CD4-positive, alpha-beta T cell treated with Interleukin-17A for 1 hour (primary cell): Measurements from ENCODE around the gene ATRN.

ENCODE experiments used
- DNase-seq: peaks from one replicate; pipeline ENCODE4 v3.0.0-alpha.2; 2020

The ATRN gene

DNA sequence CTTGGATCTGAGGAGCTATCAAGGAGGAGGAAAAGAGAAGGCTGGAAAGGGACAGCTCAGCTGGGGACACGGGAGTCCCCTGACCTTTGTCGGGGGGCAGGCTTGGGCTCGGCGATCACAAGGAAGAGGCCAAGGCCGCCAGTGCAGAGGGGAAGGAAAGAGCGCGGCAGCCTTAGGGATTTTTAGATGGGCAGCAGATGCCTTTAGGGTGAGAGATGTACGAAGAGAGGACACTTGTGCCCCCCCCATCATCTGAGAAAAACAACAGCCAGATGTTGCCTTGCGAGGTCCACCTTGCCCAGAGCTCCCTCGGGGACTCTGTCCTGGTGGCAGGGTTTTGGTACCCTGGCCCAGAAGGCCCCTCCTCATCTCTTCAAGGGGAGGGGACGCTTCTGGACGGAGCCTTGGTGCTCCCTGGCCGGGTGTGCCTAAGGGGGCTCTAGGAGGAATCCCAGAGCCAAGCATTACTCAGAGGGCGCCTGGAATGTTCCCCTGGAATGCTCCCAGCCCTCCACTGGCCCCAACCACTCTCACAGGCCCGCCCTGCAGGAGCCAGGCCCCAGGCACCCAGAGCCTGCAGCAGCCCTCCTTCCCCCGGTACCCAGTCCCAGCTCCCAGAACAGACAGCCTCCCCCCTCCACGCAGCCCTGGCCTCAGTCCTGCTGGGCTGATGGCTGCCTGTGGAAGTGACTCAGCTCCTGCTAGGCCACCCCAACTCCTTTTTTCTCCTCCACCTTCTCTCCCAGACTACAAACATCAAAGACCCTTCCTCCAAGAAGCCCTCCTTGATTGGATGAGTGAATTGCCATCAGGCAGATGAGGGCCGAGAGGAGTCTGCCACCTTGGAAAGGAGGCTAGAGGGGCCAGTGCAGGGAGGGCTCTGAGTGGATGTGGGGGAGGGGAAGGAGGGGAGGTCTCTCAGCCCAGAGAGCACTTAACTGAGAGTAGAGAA is 209.2 kb downstream of the ATRN start:
- DNase-seq = no peak

DNA sequence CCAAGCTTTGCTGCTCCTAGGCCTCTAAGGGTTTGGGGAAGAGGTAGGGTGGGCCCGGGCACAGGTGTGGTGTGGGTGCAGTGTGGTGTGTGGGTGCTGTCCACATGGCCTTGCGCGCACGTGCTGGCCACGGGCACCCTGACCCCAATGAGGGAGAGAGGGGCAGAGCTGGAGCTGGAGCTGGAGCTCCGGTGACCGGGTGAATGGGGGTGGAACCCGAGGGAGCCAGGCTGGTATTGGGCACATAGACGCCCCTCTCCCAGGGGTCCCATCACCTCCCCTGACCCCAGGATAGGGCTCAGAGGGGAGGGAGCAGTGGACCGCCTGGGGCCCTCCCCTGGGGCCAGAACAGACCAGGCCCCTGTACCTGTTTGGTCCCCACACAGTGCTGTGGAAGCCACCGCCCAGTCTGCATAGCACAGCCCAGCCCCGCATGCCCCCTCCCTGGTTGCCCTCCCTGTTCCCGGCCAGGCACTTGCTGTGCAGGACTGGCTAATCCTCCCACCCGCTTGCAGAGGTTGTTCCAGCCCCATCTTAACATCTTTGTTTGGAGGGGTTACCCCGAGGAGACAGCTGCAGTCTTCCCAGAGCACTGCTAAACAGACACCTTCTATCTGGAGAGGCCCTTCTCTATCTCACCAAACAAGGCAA is 210.0 kb downstream of the ATRN start:
- DNase-seq = no peak

DNA sequence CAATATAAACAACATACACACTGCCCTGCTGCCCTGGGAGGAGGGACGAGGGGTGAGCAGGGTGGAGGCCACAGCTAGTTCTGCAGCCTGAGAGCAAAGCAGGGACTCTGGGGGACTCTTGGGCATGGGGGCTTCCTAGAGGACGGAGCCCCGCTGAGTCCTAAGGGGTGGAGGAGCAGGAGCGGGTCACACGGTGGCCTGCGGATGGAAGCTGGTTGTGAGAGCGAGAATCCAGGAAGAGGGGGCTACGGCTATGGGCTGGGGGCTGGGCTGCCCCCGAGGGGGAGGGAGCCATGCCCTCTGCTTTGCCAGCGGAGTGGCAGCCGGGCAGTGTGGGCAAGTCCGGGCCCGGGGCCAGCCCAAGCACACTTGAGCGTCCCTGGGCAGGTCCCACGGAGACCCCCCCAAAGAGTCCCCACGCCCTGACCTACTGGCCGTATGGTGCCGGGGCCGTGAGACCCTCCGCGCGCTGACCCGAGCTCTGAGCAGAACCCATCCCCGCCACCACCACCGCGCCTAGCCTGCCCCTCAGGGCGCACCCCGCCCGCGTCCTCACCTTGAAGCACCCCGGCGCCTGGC is 210.6 kb downstream of the ATRN start:
- no peak for DNase-seq

DNA sequence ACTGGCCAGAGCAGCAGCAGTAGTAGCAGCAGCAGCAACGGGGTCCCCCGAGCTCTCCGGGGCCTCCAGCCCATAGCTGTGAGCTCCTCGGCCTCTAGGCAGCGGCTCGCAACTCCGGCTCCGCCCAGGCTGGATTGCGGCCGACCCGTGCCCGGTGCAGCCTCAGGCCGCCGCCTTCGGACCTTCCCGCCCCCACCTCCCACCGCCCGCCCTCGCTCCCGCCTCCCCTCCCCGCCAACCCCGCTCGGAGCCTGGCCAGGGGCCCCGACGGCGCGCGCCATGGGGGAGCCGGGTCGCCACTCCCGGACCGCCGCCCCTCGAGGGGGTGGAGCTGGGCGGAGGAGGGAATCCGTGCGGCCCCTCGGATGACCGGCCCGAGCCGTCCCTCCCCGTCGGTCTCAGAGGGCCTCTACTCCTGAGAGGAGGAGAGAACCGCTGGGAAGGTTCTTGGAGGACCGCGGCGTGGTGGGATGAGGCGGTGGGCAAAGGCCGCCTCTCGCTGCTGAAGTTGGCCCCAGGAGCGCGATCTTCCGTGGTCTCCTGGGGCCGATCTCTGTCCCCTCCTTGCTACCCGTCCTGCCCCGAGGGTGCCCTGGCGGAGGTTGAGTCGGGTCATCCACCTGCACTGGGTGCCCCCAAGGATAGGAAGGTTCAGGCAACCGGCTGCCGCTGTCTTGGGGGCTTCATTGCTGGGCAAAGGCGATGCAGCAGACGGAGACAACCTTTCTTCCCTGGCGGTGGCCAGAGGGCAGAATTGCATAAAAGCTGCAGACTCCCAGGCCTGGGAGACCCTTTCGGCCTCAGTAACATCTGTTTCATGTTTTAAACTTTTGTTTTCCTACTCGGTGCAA is 211.3 kb downstream of the ATRN start, which contains the start of gene ADAM33:
ADAM33 (minus strand) TSS at position 80 of the 851 bp plus-strand sequence; CDS start at position 74, 6 bp downstream.
- DNase-seq = no peak

DNA sequence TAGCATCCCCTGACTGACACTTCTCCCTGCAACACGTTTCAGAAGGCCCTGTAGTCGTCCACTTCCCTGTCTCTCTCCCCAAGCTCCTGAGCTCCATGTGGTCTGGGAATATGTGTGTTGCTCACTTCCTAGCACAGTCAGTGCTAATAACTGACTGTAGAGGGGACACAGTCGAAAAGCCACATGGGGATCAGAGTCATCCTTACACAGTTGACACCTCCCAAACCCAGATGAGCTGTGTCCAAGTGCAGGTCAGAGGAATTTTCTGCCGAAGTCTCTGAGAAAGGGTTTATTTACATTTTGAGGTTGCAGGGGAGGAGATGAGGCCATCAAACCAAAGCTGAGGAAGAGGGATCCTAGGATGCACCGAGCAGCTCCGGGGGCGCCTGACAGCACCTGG is 214.5 kb downstream of the ATRN start:
- DNase-seq = no peak

DNA sequence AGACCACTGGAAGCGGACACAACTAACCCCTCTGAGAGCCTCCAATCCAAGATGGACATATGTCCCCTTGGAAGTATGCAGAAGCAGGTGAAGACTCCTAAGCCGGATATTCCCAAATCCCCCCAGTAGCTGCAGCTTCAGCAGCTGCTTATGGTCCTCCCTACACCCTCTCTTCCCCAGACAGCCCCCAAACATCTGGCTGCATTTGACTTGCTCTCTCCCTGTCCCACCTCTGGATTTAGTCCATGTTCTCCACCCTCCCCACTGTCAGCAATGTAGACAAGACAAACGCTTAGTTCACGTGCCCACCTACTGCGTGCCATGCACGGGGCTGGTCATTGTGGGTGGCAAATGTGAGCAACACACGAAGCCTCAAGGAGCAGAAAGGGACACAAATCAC is 215.6 kb downstream of the ATRN start:
- DNase-seq = no peak

DNA sequence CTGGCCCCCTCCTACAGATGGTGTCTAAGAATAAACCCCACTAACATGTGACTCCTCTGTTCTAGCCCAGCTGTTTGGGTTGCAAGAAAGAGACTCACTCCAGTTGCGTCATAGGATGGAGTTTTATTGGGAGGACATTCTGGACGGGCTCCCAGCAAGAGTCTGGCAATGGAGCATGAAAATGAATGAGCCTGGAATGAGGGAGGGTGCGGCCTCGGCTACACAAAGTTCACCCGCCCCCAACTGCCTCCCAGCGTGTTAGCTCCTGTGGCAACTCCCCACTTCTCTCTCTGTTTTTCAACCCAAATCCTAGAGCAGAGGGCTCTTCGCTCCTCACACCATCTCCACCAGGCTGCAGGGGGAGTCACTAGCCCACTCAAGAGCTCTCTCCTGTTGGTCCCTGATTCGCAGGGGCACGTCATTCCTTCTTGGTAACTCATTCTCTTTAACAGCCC is 216.1 kb downstream of the ATRN start:
- DNase-seq = no peak

DNA sequence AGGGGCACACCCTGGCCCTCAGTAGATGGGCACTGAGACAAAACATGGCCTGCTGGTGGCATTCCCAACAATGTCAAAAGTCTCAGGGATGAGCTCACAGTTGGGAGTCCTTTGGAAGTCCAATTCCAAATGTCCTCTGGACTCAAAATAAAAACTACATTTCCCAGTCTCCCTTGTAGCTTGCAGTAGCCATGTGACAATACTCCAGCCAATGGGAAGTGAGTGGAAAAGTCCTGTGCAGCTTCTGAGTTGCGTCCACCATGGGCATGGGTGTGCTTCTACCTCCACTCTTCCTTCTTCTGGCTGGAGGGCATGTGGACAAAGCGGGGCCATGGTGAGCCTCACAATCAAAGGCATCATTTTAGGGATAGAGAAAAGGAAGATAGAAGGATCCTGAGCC is 216.8 kb downstream of the ATRN start:
- no peak for DNase-seq

DNA sequence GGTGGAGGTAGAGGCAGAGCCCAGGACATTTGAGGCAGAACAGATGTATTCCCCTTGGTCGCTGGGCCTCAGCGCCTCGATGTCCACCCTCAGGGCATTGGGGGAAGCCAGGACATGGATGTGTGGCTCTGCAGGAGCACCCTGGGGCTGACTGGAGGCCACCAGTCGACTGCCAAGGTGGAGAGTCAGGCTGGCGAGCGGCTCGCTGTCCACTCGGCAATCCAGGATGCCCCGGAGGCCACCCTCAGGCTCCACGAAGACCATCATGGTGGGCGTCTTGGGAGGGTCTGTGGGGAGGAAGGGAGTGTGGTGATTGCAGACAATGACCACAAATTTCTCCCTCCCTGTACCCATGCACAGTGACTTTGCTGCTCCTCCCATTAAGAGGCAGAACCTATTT is 219.2 kb downstream of the ATRN start:
- DNase-seq = no peak

DNA sequence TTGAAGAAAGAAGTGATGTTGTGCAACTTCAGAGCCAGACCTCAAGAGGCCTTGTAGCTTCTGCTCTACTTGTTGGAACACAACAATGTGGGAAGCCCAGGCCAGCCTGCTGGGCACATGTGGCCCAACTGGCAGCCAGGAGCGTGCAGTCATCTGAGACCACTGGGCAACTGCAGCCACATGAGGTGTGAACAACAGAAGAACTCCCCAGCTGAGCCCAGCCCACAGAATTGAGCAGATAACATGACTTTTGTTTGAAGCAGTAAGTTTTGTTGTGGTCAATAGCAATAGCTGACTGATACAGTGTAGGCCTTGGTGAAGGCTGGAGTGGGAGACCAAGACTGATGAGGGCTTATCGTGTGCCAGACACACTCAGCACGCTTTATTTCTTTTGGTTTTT is 219.6 kb downstream of the ATRN start:
- DNase-seq = no peak

DNA sequence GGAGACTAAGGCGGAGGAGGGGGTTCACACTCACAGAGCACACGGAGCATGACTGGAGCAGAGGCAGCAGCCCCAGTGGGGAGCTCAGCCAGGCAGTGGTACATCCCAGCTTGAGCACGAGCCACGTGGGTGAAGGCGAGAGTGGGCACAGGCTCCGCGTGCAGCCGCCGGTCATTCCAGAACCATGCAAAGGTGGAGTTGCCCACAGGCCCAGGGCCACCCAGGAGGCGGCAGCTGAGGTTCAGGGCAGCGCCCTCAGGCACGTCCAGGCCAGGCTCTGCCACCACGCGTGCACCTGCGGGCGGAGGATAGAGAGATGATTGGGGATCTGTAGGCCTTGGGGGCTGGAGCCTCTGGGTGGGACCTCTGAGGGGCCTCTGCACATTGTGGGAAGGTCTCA is 220.5 kb downstream of the ATRN start:
- no peak for DNase-seq

DNA sequence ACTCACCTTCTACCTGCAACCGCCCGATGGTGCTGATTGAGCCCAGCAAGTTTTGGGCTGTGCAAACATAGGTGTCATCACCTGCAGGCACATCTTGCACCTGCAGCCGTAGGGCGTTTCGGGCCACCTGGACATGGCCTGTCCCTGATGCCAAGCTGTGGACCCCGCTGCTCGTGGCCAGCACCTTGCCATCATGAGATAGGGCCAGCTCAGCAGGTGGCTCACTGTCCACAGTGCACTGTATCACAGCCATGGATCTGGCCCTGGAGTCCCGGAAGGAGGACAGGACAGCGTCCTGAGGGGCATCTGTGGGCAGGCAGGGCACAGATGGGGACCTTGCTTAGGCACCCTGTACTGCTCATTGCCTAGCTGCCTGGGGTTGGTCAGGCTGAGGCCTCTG is 221.1 kb downstream of the ATRN start:
- no peak for DNase-seq

DNA sequence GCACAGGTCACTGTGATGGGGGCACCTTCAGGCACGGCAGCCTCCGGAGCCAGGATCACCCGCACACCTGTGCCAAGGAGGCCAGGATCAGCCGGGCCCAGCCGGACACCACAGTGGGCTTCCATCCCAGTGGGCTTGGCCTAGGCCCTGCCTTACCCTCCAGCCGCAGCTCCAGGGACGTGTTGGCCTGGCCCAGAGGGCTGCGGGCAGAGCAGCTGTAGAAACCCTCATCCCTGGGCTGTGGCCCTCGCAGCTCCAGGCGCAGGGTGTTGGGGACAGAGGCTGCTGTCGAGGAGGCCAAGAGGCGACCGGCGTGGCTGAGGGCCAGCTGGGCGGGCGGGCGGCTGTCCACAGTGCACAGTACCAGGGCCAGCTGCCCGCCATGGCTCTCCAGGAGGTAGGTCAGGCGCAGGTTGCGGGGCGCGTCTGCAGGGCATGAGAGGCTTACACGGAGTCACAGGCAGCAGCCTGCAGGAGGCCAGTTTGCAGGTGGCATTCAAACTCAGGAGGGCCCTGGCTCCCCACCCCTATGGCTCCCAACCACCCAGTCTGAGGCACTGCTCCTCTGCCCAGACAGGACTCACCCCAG is 222.0 kb downstream of the ATRN start:
- DNase-seq = no peak

DNA sequence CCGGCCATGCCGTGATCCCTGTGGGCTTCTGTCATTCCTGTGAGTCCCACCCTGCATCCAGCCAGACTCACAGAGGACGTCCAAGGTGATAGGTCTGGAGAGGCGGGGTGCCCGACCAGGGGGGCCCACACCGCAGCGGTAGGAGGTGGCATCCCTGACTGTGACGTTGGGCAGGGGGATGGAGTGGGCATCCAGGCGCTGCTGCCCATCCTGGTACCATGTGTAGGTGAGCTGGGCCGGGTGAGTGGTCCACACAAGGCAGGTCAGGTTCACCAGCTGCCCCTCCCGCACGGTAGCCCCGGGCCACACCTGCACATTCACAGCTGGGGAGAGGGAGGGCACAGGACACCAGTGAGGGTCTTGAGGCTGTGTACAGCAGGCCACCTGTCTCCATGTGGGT is 222.6 kb downstream of the ATRN start:
- no peak for DNase-seq

DNA sequence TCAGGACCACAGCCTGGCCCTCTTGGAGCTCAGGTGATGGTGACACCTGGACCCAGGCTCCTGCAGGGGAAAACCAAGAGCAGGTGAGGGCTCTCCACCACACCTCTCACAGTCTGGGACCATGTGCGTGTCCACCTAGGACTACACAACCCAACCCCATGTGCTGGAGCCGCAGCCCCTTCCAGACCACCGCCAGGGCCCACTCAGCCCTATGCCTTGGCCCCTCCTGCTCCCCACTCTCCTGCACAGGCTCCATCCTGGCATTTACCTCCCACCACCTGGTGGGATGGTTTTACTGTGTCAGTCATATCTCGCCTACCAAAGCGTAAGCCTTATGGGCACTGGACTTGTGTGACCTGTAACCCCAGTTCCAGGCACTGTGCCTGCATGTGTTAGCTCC is 224.0 kb downstream of the ATRN start:
- no peak for DNase-seq

DNA sequence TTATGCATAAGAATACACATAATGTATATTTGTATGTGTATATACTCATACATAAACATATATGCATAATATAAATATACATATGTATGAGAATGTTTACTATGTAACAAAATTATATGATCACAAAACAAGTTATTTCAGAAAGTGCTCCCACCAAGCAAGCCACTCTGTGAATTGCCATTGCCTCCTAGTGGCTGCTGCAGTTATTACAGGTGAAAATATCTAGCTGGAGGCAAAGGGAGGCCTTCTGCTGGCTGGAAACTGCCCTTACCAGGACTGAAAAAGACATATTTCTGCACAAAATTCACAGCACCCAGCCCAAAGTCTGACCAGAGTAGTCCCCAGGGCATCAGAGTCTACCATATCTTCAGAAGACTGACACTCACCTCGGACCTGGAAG is 225.4 kb downstream of the ATRN start:
- no peak for DNase-seq

DNA sequence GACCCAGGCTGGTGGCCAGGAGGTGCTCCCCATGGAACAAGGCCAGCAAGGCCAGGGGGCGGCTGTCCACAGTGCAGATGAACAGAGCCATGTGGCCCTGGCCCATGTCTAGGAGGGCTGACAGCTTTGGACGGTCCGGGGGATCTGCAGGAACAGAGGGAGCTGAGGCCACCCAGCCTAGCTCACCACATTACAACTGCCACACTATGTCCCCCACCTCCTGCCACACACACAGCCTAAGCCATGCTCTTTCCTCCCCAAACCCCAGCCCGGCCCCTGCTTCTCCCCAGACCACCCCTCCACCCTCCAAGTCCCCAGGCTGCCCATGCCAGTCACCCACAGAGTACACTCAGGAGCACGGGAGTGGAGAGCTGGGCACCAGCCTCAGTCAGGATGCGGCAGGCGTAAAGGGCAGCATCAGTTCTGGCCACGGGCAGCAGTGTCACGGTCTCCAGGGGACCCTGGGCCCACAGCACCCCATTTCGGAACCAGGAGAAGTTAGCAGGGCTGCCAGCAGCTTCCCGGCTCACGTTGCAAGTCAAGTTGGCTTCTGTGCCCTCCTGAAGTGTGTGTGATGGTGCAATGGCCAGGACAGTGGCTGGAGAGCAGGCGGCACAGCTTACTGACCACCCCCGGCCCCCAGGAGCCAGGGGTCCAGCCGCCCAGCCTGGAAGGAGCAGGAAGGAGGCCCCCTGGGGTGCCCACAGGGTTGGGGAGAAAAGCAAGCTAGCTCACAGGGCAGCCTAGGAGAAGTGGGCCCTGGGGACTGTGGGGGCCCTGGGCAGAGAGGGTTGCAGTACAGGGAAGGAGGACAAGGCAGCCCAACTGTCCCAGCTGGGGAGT is 226.1 kb downstream of the ATRN start:
- no peak for DNase-seq

DNA sequence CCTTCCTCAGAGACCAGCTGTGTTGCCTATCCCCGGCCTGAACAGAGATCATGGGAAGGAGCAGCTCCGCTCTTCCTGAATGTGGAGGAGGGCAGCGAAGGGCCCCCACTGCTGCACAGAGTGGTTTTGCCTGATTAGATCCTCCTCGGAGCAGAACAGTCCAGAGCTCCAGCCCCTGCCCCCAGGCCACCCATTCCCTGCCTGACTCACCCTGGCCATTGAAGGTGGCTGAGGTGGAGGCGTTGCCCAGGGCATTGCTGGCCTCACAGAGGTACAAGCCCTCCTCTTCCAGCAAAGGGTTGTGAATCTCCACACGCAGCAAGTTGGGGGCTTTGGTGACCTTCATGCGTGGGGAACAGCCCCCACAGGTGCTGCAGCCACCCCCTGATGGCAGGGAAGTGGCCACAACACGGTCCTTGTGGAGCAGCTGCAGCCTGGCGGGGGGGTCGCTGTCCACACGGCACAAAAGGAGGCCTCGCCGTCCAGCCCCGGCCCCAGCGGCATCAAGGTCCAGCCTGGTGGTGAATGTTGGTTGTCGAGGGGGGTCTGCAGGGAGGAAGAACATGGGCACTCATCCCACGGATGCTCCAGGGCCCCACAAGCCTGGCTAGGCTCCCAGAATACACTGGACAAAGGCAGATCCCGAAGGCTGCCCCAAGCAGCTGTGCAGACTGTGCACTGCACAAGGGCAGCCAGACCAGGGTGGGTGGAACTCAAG is 226.9 kb downstream of the ATRN start:
- no peak for DNase-seq

DNA sequence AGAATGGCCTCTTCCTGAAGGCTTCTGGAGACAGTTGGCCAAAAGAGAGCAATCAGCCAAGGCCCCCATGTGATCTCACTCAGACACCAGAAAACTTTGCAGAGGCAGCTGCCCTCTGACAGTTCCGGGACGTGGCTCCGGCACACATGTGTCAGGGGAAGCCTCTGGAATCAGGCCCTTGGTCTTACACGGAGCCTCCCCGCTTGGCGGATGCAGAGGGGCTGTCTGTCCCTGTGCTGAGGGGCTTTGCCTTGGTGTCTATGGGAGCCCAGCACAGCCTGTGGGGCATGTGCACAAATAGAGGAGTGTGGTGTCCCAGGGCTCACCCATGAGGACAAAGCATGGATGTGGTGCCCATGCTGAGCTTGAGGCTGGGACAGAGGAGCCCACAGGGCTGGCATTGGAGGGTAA is 227.8 kb downstream of the ATRN start:
- DNase-seq = no peak

DNA sequence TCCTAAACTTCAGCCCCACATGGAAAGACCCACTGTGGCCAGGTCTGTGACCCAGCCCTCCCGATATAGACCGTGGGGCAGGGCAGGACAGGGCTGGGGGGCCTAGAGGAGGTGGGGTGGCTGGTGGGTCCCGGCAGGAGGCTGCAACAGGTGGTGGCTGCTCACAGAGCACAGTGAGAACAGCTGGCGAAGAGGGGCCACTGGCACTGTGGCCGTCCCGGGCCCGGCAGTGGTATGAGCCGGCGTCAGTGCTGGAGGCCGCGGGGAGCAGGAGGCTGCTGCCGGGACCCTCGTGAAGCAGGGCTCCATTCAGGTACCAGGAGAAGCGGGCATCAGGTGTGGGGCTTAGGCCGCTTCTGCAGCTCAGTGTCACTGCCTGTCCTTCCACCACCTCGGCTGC is 228.2 kb downstream of the ATRN start:
- no peak for DNase-seq
